Measurements from ENCODE around the gene GPR160. TPM values are rescaled to one million over a fixed set of nuclear protein-coding genes. Genes with fewer than 3 reads are reported as not detected.
A peak's percentile ranks its signal among the peaks of the same experiment; 100 is the strongest.

Gene GPR160
- total RNA-seq, 2 experiments from 2014 or later = 90.5 to 117 TPM

GRCh38 chr3:170128259-170128976, 90.6 kb downstream of the GPR160 start:
- TF ChIP-seq CTCF (conservative IDR thresholded peaks at IDR 0.05; ENCODE audit: low read length) (no peak), EZH2phosphoT487 (IDR thresholded peaks at IDR 0.05; ENCODE audit: borderline replicate concordance, low read depth, low read length) (no peak)
- Histone ChIP-seq H3K4me1 (ENCODE audit: insufficient read depth, low read length, poor library complexity, severe bottlenecking) (peaks cover 91% of the 10 kb centered on the region), H3K79me2 (ENCODE audit: insufficient read depth, low read depth, low read length) (peaks cover 81% of the 10 kb centered on the region), H3K27ac (ENCODE audit: low read depth, low read length, poor library complexity, severe bottlenecking) (peak overlapping the region; percentile 96), H3K9me2 (ENCODE audit: insufficient read depth, low read length) (no peaks in the 10 kb centered on the region), H4K20me1 (ENCODE audit: insufficient read depth, low read length) (no peaks in the 10 kb centered on the region), H3K4me2 (ENCODE audit: low read length) (peak overlapping the region; percentile 77), H3K4me3 (ENCODE audit: low read depth, low read length, poor library complexity, severe bottlenecking) (peak overlapping the region; percentile 61), H3K9me3 (ENCODE audit: low read length) (peaks cover 7% of the 10 kb centered on the region; the same call in 1 of the 2 replicates), H2AFZ (ENCODE audit: low read length) (no peak overlapping the region), H3K36me3 (ENCODE audit: insufficient read depth, low read length) (peaks cover 67% of the 10 kb centered on the region)
- ChIA-PET POLR2A (interaction anchor here (0.5 to 5.4 kb wide), 24 partner anchors 9 to 262 kb away, joined by 3 to 86 read pairs (median 4); partner anchors contain the start of genes GPR160 and PHC3), CTCF (ENCODE audit: unreplicated experiment) (interaction anchor here (0.5 to 1.1 kb wide), 3 partner anchors 23 to 85 kb away, joined by 3 to 4 read pairs (median 4); no protein-coding TSS in a partner anchor)
- intact Hi-C loops (cut with micrococcal nuclease; ENCODE audit: unreplicated experiment) = loop anchor here (1.0 to 5.0 kb wide), 6 partner anchors 26 to 229 kb away; partner anchors contain the start of genes GPR160, PHC3 and SKIL
- BruUV-seq (replicated peaks) = no TSS peak
- DNase-seq (ENCODE audit: low spot score) = peak; percentile 95

DNA sequence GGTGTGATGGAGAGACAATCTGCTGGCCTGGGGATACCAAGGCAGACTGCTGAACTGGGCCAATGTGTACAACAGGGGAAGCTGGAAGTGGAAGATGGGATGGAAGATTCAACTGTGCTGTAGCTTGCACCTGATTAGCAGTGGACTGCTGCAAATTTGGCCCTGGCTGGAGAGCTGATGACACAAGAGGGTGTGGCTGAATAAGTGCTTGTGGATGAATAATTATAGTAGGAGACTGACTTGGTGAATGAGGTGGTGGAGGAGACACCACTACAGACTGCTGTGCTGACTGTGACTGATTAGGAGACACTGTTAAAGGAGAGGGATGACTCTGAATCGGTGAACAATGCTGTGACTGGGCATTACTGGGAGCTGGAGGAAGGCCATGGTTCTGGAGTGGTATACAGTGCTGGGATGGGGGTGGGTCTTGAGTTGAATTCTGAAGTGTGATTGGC, 91.2 kb downstream of the GPR160 start:
- CTCF ChIA-PET (ENCODE audit: unreplicated experiment) = interaction anchor here (0.5 to 1.1 kb wide), 3 partner anchors 22 to 86 kb away, joined by 3 to 4 read pairs (median 4); no protein-coding TSS in a partner anchor
- peaks cover 94% of the 10 kb centered on the region for H3K4me1 ChIP-seq (ENCODE audit: insufficient read depth, low read length, poor library complexity, severe bottlenecking)
- POLR2A ChIA-PET = interaction anchor here (0.5 to 5.4 kb wide), 27 partner anchors 10 to 263 kb away, joined by 3 to 86 read pairs (median 4); partner anchors contain the start of genes GPR160 and PHC3
- H3K36me3 ChIP-seq (ENCODE audit: insufficient read depth, low read length) = peaks cover 68% of the 10 kb centered on the region
- no peak overlapping the region for H2AFZ ChIP-seq (ENCODE audit: low read length)
- TF ChIP-seq CTCF (conservative IDR thresholded peaks at IDR 0.05; ENCODE audit: low read length) = 0 out of 2 replicates have a peak, but pooled peaks have one; percentile 2
- no peak for TF ChIP-seq EZH2phosphoT487 (IDR thresholded peaks at IDR 0.05; ENCODE audit: borderline replicate concordance, low read depth, low read length)
- DNase-seq (ENCODE audit: low spot score) = peak; percentile 58
- peaks cover 79% of the 10 kb centered on the region for H3K79me2 ChIP-seq (ENCODE audit: insufficient read depth, low read depth, low read length)
- H3K9me3 ChIP-seq (ENCODE audit: low read length) = peaks cover 7% of the 10 kb centered on the region; the same call in 1 of the 2 replicates
- intact Hi-C loops (cut with micrococcal nuclease; ENCODE audit: unreplicated experiment) = loop anchor here (1.0 to 5.0 kb wide), 6 partner anchors 25 to 228 kb away; partner anchors contain the start of genes GPR160, PHC3 and SKIL
- H3K27ac ChIP-seq (ENCODE audit: low read depth, low read length, poor library complexity, severe bottlenecking) = peak overlapping the region; percentile 96
- peak overlapping the region; percentile 77 for H3K4me2 ChIP-seq (ENCODE audit: low read length)
- TSS peak; percentile 86 for BruUV-seq (replicated peaks)
- no peaks in the 10 kb centered on the region for H3K9me2 ChIP-seq (ENCODE audit: insufficient read depth, low read length)
- H4K20me1 ChIP-seq (ENCODE audit: insufficient read depth, low read length) = no peaks in the 10 kb centered on the region
- peak overlapping the region; percentile 61 for H3K4me3 ChIP-seq (ENCODE audit: low read depth, low read length, poor library complexity, severe bottlenecking)
